ENCODE data around the gene SPINT1.

- peak in 1 of 3 donors; percentile 19 for TF ChIP-seq POLR2AphosphoS5 (IDR thresholded peaks at IDR 0.05)
- no peak for TF ChIP-seq POLR2A (IDR thresholded peaks at IDR 0.05)
These were observed 15.5 kb downstream of the SPINT1 start for GRCh38 chr15:40859206-40859851.
